ENCODE data around the gene SEMA5A.
A peak's percentile ranks its signal among the peaks of the same experiment; 100 is the strongest.

The SEMA5A gene

GRCh38 chr5:9477537-9477936, 68.3 kb downstream of the SEMA5A start:
- no peak for DNase-seq (ENCODE audit: low read depth, low spot score)

DNA sequence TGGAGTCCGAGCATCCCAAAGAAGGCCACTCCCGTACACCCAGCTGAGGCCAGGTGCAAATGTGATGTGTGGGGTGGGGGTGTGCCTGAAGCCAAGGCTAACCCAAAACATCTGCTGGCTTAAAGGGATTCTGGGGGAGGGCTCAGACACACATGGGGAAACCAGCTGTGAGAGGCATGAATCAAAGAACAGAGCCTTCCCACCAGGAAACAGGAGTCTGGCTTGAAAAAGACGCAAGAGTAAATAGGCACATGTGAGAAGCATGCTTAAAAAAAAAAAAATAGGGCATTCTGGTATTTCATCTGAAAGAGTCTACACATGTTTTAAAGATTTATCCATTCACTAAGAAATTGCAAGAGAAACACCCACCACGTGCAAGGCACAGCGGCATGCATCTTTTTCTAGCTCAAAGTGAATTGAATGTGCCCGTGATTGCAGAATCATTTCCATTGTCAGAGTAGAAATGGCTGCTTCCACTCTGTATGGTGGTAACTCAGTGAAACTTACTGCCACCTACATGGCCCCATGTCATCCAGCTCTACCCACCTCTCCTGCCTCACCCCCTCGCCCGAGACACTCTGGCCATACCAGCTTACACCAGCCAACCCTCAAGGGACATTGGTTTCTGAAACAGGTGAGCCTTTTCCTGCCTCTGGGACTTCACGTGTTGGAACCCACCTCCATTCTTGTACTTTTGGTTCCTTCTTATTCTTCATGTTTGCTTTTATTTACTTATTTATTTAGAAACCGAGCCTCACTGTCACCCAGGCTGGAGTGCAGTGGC, 71.5 kb downstream of the SEMA5A start:
- DNase-seq (ENCODE audit: low read depth, low spot score): no peak

GRCh38 chr5:9473624-9474023, 72.3 kb downstream of the SEMA5A start:
- DNase-seq (ENCODE audit: low read depth, low spot score): no peak

DNA sequence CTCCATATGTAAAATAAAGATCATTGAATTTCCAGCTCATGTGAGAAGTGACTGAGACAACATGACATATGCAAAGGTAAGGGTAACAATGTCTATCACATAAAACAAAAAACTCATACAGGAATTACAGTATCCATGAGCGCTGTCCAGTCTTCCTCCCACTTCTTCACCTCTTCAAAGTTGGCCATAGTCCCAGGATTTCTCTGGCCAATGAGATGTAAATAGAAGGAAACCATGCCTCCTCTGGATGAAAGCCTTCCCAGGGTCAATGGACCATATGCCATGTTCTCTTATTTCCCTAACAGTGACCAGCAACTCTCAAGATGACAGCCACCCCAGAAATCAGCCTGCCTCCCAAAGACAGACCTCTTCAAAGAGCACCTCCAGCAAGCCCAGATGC, 75.5 kb downstream of the SEMA5A start:
- no peak for DNase-seq (ENCODE audit: low read depth, low spot score)

DNA sequence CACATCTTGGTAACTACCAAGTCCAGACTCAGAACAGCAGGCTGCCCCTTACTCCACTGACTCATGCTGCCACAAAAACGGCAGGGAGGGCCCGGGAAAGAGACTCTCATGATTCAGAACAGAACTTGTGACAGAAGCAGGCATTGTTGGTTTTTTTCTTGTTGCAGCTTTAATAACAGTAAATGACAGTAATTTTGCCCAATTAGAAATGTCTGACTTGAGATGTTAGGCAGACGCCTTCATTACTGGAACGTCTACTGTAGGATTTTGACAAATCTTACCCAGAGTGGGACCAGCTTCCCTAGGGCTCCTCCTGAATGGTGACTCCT, 77.9 kb downstream of the SEMA5A start:
- DNase-seq (ENCODE audit: low read depth, low spot score): peak; percentile 86

DNA sequence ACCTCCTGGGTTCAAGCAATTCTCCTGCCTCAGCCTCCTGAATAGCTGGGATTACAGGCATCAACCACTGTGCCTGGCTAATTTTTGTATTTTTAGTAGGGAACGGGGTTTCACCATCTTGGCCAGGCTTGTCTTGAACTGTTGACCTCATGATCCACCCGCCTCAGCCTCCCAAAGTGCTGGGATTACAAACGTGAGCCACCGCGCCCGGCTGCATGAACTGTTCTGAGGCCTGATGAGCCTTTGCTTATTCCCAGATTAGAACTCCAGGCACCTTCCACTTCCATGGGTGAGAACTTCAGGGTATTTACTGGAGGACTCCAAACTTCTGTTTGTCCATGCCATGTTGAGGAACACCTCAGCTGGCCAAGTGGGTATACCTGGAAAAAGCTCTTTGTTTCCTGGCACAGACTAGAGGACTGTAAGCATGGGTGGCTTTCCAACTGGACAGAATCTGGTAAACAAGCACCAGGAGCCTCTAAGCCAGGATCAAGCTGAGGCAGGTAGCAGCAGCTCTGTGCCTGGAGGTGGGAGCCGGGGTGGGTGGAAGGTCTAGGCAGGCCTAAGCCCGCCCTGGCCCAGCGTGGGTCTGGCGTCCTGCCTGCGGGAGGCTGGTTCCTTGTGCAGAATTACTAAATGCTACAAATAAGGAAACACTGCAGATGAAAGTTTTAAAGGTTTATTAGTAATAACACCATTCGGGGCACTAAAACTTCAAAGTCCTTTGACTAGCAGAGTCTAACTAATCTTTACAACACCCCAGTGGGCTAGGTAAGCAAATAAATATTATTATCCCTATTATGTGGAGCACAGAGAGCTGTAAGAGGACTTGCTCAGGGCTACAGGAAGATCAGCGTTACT, 78.4 kb downstream of the SEMA5A start:
- DNase-seq (ENCODE audit: low read depth, low spot score): no peak

DNA sequence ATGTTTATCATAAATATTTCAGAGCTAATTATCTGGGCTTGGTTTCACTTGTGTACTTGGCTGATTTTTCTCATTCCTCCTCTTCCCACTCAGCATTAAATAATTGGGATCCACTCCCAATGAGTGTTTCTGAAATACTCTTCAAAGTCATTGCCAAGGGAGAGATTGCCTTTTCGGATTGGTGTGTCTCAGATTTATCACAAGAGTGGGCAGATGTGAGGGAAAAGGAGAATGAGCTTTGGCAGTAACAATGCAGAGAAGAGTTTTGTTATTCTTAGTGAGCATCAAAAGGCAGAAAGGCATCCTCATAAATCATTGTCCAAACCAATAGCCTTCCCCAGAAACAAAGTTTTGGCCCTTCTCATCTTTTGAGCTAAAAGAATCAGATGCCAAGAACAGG, 79.2 kb downstream of the SEMA5A start:
- no peak for DNase-seq (ENCODE audit: low read depth, low spot score)

DNA sequence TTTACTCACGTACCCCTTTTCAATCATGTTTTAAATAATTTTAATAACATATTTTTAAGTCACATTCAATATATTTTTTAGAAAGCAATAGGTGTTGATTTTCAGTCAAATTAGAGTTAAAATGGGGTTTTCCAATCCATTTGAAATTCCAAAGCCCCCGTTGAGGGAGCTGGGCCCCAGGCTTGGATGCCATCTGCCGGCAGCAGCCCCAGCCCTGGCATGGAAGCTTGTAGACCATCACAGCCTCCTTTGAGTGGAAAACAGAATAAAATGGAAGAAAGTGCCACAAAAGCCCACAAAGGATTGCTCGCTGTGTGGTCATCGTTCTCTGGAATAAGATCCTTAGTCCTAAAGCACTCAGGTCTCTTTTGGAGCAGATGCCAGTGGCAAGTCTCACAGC, 81.4 kb downstream of the SEMA5A start:
- DNase-seq (ENCODE audit: low read depth, low spot score): no peak

GRCh38 chr5:9462109-9462508, 83.8 kb downstream of the SEMA5A start:
- no peak for DNase-seq (ENCODE audit: low read depth, low spot score)

GRCh38 chr5:9460885-9461645, 84.8 kb downstream of the SEMA5A start:
- no peak for DNase-seq (ENCODE audit: low read depth, low spot score)

DNA sequence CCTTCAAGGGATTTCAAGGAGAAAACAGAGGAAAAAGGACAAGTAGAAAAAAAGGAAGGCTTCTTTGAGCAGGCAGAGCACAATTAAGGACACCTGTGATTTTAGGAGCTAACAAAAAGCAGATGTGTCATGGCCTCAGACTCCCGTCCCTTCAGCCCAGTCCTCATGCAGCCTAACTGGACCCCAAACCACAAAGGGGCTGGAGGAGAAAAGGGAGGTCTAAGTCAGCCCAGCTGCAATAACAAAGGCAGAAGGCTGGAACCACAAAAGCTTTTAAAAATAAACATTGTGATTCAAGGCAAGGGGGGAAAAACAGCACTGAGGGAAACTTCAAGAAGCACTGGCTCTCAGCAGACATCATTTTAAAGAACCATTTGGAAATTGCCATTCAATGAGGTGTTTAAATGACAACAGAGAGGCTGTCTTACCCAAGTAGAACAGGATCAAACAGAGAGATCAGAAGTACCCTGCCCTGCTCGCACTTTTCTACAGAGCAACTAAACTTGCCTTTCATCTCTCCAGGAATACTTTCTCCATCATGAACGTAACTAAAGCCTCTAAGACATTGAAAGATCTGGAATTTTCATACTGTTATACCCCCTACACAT, 89.3 kb downstream of the SEMA5A start:
- DNase-seq (ENCODE audit: low read depth, low spot score): peak; percentile 93

- no peak for DNase-seq (ENCODE audit: low read depth, low spot score)
Measured at GRCh38 chr5:9455826-9456434, 89.9 kb downstream of the SEMA5A start.

- no peak for DNase-seq (ENCODE audit: low read depth, low spot score)
Measured at GRCh38 chr5:9454491-9454890, 91.4 kb downstream of the SEMA5A start.

- DNase-seq (ENCODE audit: low read depth, low spot score): no peak
Measured at GRCh38 chr5:9454012-9454481, 91.8 kb downstream of the SEMA5A start.

DNA sequence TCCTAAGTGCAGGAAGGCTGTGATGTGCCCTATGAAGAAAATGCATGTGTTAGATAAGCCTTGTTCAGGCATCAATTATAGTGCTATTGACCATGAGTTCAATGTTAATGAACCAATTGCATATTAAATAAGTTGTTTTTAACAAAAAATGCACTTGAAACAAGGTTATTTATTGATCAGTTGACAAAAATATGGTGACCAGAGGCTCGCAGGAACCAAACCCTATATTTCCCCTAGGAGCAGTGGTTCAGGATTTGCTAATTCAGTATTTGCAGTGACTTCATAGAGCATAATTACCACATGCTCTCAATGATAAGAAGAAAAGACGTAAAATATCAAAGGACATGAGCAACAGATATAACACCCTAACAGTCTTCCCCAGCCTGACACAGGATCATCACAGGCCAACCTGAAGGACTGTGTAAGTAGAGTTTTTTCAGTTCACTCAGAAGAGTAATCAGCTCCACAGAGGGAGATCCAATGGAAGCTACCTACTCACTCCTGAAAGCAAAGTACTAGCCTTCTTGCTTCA, 92.3 kb downstream of the SEMA5A start:
- DNase-seq (ENCODE audit: low read depth, low spot score): no peak

- DNase-seq (ENCODE audit: low read depth, low spot score): no peak
Measured at GRCh38 chr5:9452181-9452580, 93.7 kb downstream of the SEMA5A start.

DNA sequence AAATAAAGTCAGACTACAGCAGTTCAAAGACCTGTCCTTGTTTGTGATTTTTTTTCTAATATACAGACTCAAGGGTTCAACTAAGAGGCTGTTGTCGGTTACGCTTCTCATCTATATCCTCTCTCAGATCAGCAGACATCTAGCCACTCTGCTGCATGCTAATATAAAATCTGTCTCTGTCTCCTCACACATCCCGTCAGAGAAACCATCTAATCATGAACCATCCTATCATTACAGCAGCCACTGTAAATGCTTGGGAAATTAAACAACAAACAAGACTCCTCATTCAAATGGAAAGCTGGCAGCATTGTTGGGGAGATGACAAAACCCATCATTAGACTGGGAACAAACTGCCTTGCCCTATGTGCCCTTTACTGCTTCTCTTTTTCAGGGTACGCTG, 94.8 kb downstream of the SEMA5A start:
- DNase-seq (ENCODE audit: low read depth, low spot score): no peak

- DNase-seq (ENCODE audit: low read depth, low spot score): no peak
Measured at GRCh38 chr5:9447691-9448090, 98.2 kb downstream of the SEMA5A start.

DNA sequence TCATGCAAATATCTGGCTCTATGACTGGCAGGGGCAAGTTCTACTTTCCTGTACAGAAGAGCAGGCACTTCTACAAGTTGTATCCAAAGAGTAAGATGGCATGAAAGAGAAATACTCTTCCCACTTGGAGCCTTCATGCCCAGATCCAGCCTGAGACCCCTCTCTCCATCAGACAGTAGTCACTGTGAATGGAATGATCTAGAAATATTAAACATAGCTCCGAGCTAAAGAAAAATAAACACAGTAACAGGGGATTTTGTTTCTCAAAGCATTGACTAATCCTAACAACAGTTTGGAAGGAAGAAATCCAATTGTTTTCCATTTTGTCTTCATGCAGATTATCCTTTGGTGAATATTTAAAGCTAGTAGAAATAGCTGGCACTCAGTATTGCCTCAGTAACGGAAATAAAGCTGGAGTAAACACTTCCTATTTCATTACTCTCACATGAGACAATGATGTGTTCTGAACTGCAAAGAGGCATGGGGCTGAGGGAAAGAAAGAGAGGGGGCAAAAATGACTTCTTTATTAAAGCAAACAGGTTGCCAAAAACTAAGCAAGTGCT, 100.0 kb downstream of the SEMA5A start:
- DNase-seq (ENCODE audit: low read depth, low spot score): no peak

GRCh38 chr5:9444346-9444745, 101.5 kb downstream of the SEMA5A start:
- DNase-seq (ENCODE audit: low read depth, low spot score): no peak

DNA sequence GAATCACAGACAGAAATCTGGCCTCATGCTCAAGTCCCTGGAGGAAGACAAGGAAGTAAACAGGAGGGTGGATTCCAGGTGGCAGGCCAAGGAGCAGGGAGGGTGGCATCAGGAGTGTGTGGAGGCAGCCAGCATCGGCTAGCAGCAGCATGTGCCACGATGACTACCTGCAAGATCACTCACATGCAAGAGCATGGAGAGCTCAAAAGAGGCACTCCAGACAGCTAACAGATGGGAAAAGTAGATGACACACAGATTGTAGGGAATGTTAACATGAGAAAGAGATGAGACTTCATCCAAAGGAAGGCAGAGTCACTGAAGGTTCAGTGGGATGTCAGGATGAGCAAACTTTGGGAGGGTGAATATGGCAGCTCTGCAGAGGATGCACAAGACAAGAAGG, 104.3 kb downstream of the SEMA5A start:
- no peak for DNase-seq (ENCODE audit: low read depth, low spot score)
